GM23248 (cell line): ENCODE measurements around the gene CCDC146. TPM values are rescaled to one million over a fixed set of nuclear protein-coding genes. Genes with fewer than 3 reads are reported as not detected.

Source experiments
- DNase-seq: peaks from one replicate; pipeline ENCODE4 v3.0.0-alpha.2; 2015
- H2AFZ ChIP-seq: fragments of 200-600 bp; sonication (generic); 2 replicates; pipeline ENCODE4 v1.6.1; 2016; ENCODE audit warnings: antibody characterized with exemption
- H3F3A ChIP-seq: fragments of 200-600 bp; sonication (generic); 2 replicates; pipeline ENCODE4 v1.6.1; 2016; ENCODE audit warnings: mild to moderate bottlenecking, antibody characterized with exemption, mixed run types; ENCODE audit not compliant: insufficient read depth
- H3K27ac ChIP-seq: fragments of 200-600 bp; sonication (generic); 2 replicates; pipeline ENCODE4 v1.5.1; 2016; ENCODE audit warnings: mild to moderate bottlenecking
- H3K27me3 ChIP-seq: fragments of 200-600 bp; sonication (generic); replicated peaks from 2 replicates; pipeline ENCODE4 v1.6.1; 2016; ENCODE audit warnings: mild to moderate bottlenecking; ENCODE audit not compliant: insufficient read depth
- H3K36me3 ChIP-seq: fragments of 200-600 bp; sonication (generic); 2 replicates; pipeline ENCODE4 v1.6.1; 2016; ENCODE audit warnings: low read depth, mild to moderate bottlenecking
- H3K4me1 ChIP-seq: fragments of 200-600 bp; sonication (generic); 2 replicates; pipeline ENCODE4 v1.6.1; 2016; ENCODE audit warnings: mild to moderate bottlenecking; ENCODE audit not compliant: insufficient read depth
- H3K4me2 ChIP-seq: fragments of 200-600 bp; sonication (generic); one replicate; pipeline ENCODE4 v1.6.1; 2016; ENCODE audit warnings: mild to moderate bottlenecking; ENCODE audit not compliant: unreplicated experiment
- H3K4me3 ChIP-seq: fragments of 200-600 bp; sonication (generic); 2 replicates; pipeline ENCODE4 v1.5.1; 2016; ENCODE audit warnings: mild to moderate bottlenecking
- H3K79me2 ChIP-seq: fragments of 200-600 bp; sonication (generic); 2 replicates; pipeline ENCODE4 v1.6.1; 2016; ENCODE audit warnings: mild to moderate bottlenecking; ENCODE audit not compliant: insufficient read depth
- H3K9ac ChIP-seq: fragments of 200-600 bp; sonication (generic); 2 replicates; pipeline ENCODE4 v1.6.1; 2016; ENCODE audit warnings: mild to moderate bottlenecking
- H3K9me2 ChIP-seq: fragments of 200-600 bp; sonication (generic); 2 replicates; pipeline ENCODE4 v1.6.1; 2016; ENCODE audit warnings: mixed run types, mild to moderate bottlenecking, moderate library complexity; ENCODE audit not compliant: insufficient read depth
- H3K9me3 ChIP-seq: fragments of 200-600 bp; sonication (generic); one replicate; pipeline ENCODE4 v1.6.1; 2017; ENCODE audit warnings: low read depth
- H4K20me1 ChIP-seq: fragments of 200-600 bp; sonication (generic); 2 replicates; pipeline ENCODE4 v1.6.0; 2016; ENCODE audit not compliant: insufficient read depth
- EZH2 ChIP-seq: fragments of 200-600 bp; sonication (generic); IDR thresholded peaks from 2 replicates; pipeline ENCODE4 v1.6.1; 2018; ENCODE audit warnings: antibody characterized with exemption, mild to moderate bottlenecking; ENCODE audit not compliant: insufficient read depth, poor library complexity, severe bottlenecking
- EZH2phosphoT487 ChIP-seq: fragments of 200-600 bp; sonication (generic); IDR thresholded peaks from 2 replicates; pipeline ENCODE4 v1.6.1; 2018; ENCODE audit warnings: antibody characterized with exemption, moderate library complexity, mild to moderate bottlenecking, low read depth; ENCODE audit not compliant: insufficient read depth
- WGBS, 2 experiments: methylation state at CpG; one replicate each; pipeline ENCODE4 v1.1.6; 2015 to 2017; ENCODE audit warnings: low lambda C conversion rate in 2 of 2, low coverage in 1 of 2; ENCODE audit errors: missing lambda C conversion rate in 2 of 2; 5-methylcytosine and 5-hydroxymethylcytosine counted together
- in situ Hi-C: fragments of 300-500 bp; cut with MboI; formaldehyde crosslinking; loops from 2 replicates; pipeline ENCODE4 v1.15.0; 2020
- polyA plus RNA-seq: library from polyadenylated mRNA; unstranded; fragments of >200 nt; fragmentation: Nextera tagmentation; extraction: Ambion mirVana; gene quantifications from 2 replicates; pipeline ENCODE4 v1.2.1, GENCODE V29; 2016
- total RNA-seq: library from RNA; depleted of rRNA; stranded (reverse); fragments of >200 nt; shearing (Covaris generic); gene quantifications from 2 replicates; pipeline ENCODE4 v1.2.3, GENCODE V29; 2014

CCDC146 gene
- total and polyA plus RNA-seq, 2 experiments from 2014 or later: 0.32 to 0.78 TPM

- WGBS, 2 experiments: 8 to 21% methylated on average over 4 of the region's 4 CpGs
- Histone ChIP-seq H3K9me3 (no peaks in the 10 kb centered on the region), H3F3A (no peaks in the 10 kb centered on the region), H3K4me2 (no peak overlapping the region), H3K27ac (no peak overlapping the region), H3K9ac (no peak overlapping the region), H3K27me3 (no peaks in the 10 kb centered on the region), H2AFZ (no peak overlapping the region), H3K4me1 (no peaks in the 10 kb centered on the region), H3K9me2 (no peaks in the 10 kb centered on the region), H3K36me3 (no peaks in the 10 kb centered on the region), H3K79me2 (no peaks in the 10 kb centered on the region), H3K4me3 (no peak overlapping the region), H4K20me1 (no peaks in the 10 kb centered on the region)
- no peak for DNase-seq
- in situ Hi-C loops: no loop called here
- TF ChIP-seq EZH2: no peak
These were observed 186.4 kb downstream of the CCDC146 start for GRCh38 chr7:77308792-77309191.

DNA sequence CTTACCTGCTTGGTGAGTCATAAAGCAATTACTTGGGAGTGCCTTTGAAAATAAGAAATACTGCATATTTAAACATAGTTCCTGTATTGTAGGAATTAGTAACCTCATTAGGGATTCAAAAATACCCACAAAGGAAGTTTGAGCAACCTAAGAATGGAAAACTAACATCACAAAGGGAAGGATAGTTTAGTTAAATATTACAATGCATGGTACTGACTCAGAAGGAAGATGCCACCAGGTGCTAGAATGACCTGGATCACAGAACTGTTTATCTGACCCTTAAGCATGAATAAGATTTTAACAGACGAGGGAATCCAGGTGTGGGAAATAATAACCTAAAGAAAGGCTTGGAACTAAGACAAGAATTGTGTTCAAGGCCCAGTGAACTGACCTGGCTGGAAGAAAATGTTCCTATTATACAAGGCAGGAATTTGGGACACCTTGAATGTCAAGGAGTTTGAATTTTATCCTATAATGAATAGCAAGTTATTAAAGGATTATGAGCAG is 187.4 kb downstream of the CCDC146 start:
- peaks cover under 1% of the 10 kb centered on the region; the same call in 1 of the 2 replicates for H3K4me1 ChIP-seq
- H3K27ac ChIP-seq: no peak overlapping the region
- DNase-seq: no peak
- H3K9me3 ChIP-seq: no peaks in the 10 kb centered on the region
- in situ Hi-C loops: no loop called here
- no peaks in the 10 kb centered on the region for H3K36me3 ChIP-seq
- no peak overlapping the region for H3K4me3 ChIP-seq
- 75 to 89% methylated on average over 1 of the region's 1 CpG for WGBS, 2 experiments
- H4K20me1 ChIP-seq: no peaks in the 10 kb centered on the region
- TF ChIP-seq EZH2phosphoT487 (no peak), EZH2 (no peak)
- no peaks in the 10 kb centered on the region for H3F3A ChIP-seq
- no peak overlapping the region for H2AFZ ChIP-seq
- no peaks in the 10 kb centered on the region for H3K9me2 ChIP-seq
- no peak overlapping the region for H3K9ac ChIP-seq
- H3K4me2 ChIP-seq: no peak overlapping the region
- no peaks in the 10 kb centered on the region for H3K27me3 ChIP-seq
- no peaks in the 10 kb centered on the region for H3K79me2 ChIP-seq

GRCh38 chr7:77310982-77311381 is 188.6 kb downstream of the CCDC146 start:
- no peak overlapping the region for H3K27ac ChIP-seq
- H3K9ac ChIP-seq: no peak overlapping the region
- H3K4me3 ChIP-seq: no peak overlapping the region
- H3K9me2 ChIP-seq: no peaks in the 10 kb centered on the region
- H3K4me1 ChIP-seq: peaks cover 11% of the 10 kb centered on the region; the same call in 1 of the 2 replicates
- no peak overlapping the region for H3K4me2 ChIP-seq
- no peaks in the 10 kb centered on the region for H3K79me2 ChIP-seq
- H3K36me3 ChIP-seq: no peaks in the 10 kb centered on the region
- no peaks in the 10 kb centered on the region for H4K20me1 ChIP-seq
- H3K9me3 ChIP-seq: no peaks in the 10 kb centered on the region
- no peak overlapping the region for H2AFZ ChIP-seq
- H3K27me3 ChIP-seq: no peaks in the 10 kb centered on the region
- DNase-seq: no peak
- WGBS, 2 experiments: 76 to 77% methylated on average over 5 of the region's 5 CpGs
- in situ Hi-C loops: no loop called here
- peaks cover 4% of the 10 kb centered on the region; the same call in 1 of the 2 replicates for H3F3A ChIP-seq
- no peak for TF ChIP-seq EZH2phosphoT487
- TF ChIP-seq EZH2: no peak

DNA sequence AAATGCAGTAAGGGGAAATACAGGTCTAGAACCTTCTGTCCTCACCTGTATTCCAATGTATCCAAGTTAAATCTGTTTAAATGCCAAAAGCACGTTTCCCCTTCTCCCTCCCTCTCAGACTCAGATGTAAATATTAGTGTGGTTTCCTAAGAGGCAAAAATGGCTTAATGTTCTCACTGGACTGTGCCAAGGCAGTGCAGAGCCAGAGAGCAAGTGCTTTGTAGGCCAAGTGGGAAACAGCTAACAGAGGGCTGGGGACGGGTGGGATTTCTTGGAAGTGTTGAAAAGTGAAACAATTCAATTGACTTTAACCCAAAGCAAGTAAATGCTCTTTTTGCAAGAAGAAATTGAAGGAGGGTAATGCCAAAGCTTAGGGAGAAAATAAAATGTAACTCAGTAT is 190.7 kb downstream of the CCDC146 start:
- H3K4me1 ChIP-seq: peaks cover 11% of the 10 kb centered on the region; the same call in 1 of the 2 replicates
- H3K4me3 ChIP-seq: no peak overlapping the region
- H3F3A ChIP-seq: peaks cover 4% of the 10 kb centered on the region; the same call in 1 of the 2 replicates
- H3K27ac ChIP-seq: no peak overlapping the region
- 39 to 60% methylated on average over 2 of the region's 2 CpGs for WGBS, 2 experiments
- no peaks in the 10 kb centered on the region for H4K20me1 ChIP-seq
- in situ Hi-C loops: no loop called here
- no peaks in the 10 kb centered on the region for H3K9me2 ChIP-seq
- no peaks in the 10 kb centered on the region for H3K27me3 ChIP-seq
- TF ChIP-seq EZH2 (no peak), EZH2phosphoT487 (no peak)
- no peaks in the 10 kb centered on the region for H3K9me3 ChIP-seq
- H3K4me2 ChIP-seq: no peak overlapping the region
- no peaks in the 10 kb centered on the region for H3K36me3 ChIP-seq
- H3K79me2 ChIP-seq: no peaks in the 10 kb centered on the region
- H3K9ac ChIP-seq: no peak overlapping the region
- DNase-seq: no peak
- H2AFZ ChIP-seq: no peak overlapping the region
